Common myeloid progenitor, CD34-positive (primary cell): Measurements from ENCODE around the gene STAP2.
A peak's percentile ranks its signal among the peaks of the same experiment; 100 is the strongest.

ENCODE experiments used
- CTCF ChIA-PET: fragments of 350-600 bp; sonication (Branson Sonifier 250); formaldehyde crosslinking; loops from one replicate; lab custom pipeline; 2021; ENCODE audit warnings: antibody characterized with exemption; lab: Charles Lee
- POLR2A ChIA-PET: fragments of 350-600 bp; sonication (Branson Sonifier 250); formaldehyde crosslinking; loops from one replicate; lab custom pipeline; 2021; ENCODE audit warnings: antibody characterized with exemption; lab: Charles Lee
- DNase-seq, 3 donors: peaks; one replicate each; pipeline versions ENCODE4 v3.0.0 to v3.0.0-alpha.2; 2013
- H3K27ac ChIP-seq, 2 experiments: 1 replicate in 1 of 2; 2 replicates in 1 of 2; pipeline ENCODE4 v1.7.0; 2013; ENCODE audit warnings: inconsistent platforms in 2 of 2, low read length in 2 of 2, mild to moderate bottlenecking in 2 of 2, low read depth in 1 of 2, moderate library complexity in 1 of 2; ENCODE audit not compliant: severe bottlenecking in 2 of 2, insufficient read depth in 1 of 2, poor library complexity in 1 of 2
- H3K27me3 ChIP-seq, 5 experiments: replicated peaks in 2 of 5; 1 replicate in 3 of 5; 2 replicates in 2 of 5; pipeline versions ENCODE4 v1.6.1 to v1.7.0; 2013; ENCODE audit warnings: low read length in 4 of 5, mild to moderate bottlenecking in 2 of 5, moderate library complexity in 2 of 5, inconsistent platforms in 1 of 5; ENCODE audit not compliant: insufficient read depth in 5 of 5, control insufficient read depth in 4 of 5
- H3K36me3 ChIP-seq, 4 experiments: 1 replicate in 2 of 4; 2 replicates in 2 of 4; pipeline versions ENCODE4 v1.6.1 to v1.7.0; 2013; ENCODE audit warnings: low read length in 3 of 4, control low read depth in 1 of 4, mild to moderate bottlenecking in 1 of 4; ENCODE audit not compliant: control insufficient read depth in 4 of 4, insufficient read depth in 4 of 4
- H3K4me1 ChIP-seq, 4 experiments: 1 replicate in 3 of 4; 2 replicates in 1 of 4; pipeline versions ENCODE4 v1.6.1 to v1.7.1; 2013; ENCODE audit warnings: low read length in 3 of 4, mild to moderate bottlenecking in 3 of 4, control low read depth in 1 of 4, inconsistent platforms in 1 of 4, moderate library complexity in 1 of 4; ENCODE audit not compliant: control insufficient read depth in 4 of 4, insufficient read depth in 4 of 4; ENCODE audit errors: control extremely low read depth in 1 of 4
- H3K4me3 ChIP-seq, 7 experiments: 1 replicate in 4 of 7; 2 replicates in 3 of 7; pipeline versions ENCODE4 v1.5.1 to v1.7.0; 2013; ENCODE audit warnings: mild to moderate bottlenecking in 7 of 7, low read length in 6 of 7, moderate library complexity in 6 of 7, inconsistent platforms in 2 of 7, low read depth in 2 of 7, control low read depth in 1 of 7; ENCODE audit not compliant: insufficient read depth in 4 of 7, control insufficient read depth in 1 of 7; ENCODE audit errors: extremely low read depth in 1 of 7
- H3K9me3 ChIP-seq, 5 experiments: 1 replicate in 4 of 5; 2 replicates in 1 of 5; pipeline versions ENCODE4 v1.6.1 to v1.7.1; 2013; ENCODE audit warnings: low read length in 4 of 5, mild to moderate bottlenecking in 2 of 5, inconsistent platforms in 1 of 5, low read depth in 1 of 5, moderate library complexity in 1 of 5; ENCODE audit not compliant: control insufficient read depth in 4 of 5, insufficient read depth in 2 of 5; ENCODE audit errors: control extremely low read depth in 1 of 5
- WGBS: methylation state at CpG from one replicate; pipeline ENCODE4 v1.1.5; 2013; ENCODE audit not compliant: insufficient coverage; 5-methylcytosine and 5-hydroxymethylcytosine counted together

The STAP2 gene

DNA sequence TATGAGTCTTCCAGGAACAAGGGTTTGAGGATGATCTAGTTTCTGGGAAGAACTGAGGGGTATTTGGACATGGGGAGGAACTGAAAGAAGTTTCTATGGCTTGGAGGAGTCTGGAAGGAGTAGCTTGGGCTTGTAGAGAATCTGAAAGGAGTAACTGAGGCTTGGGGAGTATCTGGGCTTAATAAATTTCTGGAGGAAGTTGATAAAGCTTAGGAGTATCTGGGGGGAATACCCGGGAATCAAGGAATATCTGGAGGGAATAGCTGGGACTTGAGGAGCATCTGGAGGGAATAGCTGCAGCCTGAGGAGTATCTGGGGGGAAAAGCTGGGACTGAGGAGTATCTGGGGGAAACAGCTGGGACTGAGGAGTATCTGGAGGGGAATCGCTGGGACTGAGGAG, 18.2 kb downstream of the STAP2 start:
- ChIA-PET CTCF (interaction anchor here (1.5 to 4.6 kb wide), 6 partner anchors 8 to 73 kb away, joined by 4 to 18 read pairs (median 8); partner anchors contain the start of gene YJU2), POLR2A (no interaction called here)
- Histone ChIP-seq H3K4me3 (no peak overlapping the region), H3K4me1 (peaks cover 0 to 6% (median 1%) of the 10 kb centered on the region in 4 experiments), H3K9me3 (peaks cover 0 to 6% (median 0%) of the 10 kb centered on the region in 5 experiments), H3K27me3 (peaks cover 0 to 3% (median 0%) of the 10 kb centered on the region in 5 experiments), H3K27ac (no peak overlapping the region), H3K36me3 (no peaks in the 10 kb centered on the region)
- 100% methylated on average over 2 of the region's 2 CpGs for WGBS
- DNase-seq, result no peak

- no peaks in the 10 kb centered on the region for H3K27me3 ChIP-seq
- peaks cover 0 to 6% (median 0%) of the 10 kb centered on the region in 5 experiments for H3K9me3 ChIP-seq
- POLR2A ChIA-PET, result interaction anchor here (0.5 kb wide), 1 partner anchor 10 kb away, joined by 3 read pairs; no protein-coding TSS in a partner anchor
- DNase-seq, result peak in 2 of 3 donors; percentile 41 to 42
- H3K4me1 ChIP-seq, result peaks cover 0 to 6% (median 1%) of the 10 kb centered on the region in 4 experiments
- no peak overlapping the region for H3K27ac ChIP-seq
- H3K36me3 ChIP-seq, result no peaks in the 10 kb centered on the region
- CTCF ChIA-PET, result interaction anchor here (0.8 to 4.6 kb wide), 8 partner anchors 9 to 72 kb away, joined by 3 to 18 read pairs (median 4); partner anchors contain the start of gene YJU2
- 100% methylated on average over 2 of the region's 2 CpGs for WGBS
- no peak overlapping the region for H3K4me3 ChIP-seq
These were observed 19.4 kb downstream of the STAP2 start for GRCh38 chr19:4319067-4319718.

GRCh38 chr19:4318460-4318859, 20.2 kb downstream of the STAP2 start:
- ChIA-PET CTCF (interaction anchor here (2.2 to 4.6 kb wide), 2 partner anchors 12 to 34 kb away, joined by 13 to 18 read pairs; no protein-coding TSS in a partner anchor), POLR2A (interaction anchor here (0.5 kb wide), 1 partner anchor 10 kb away, joined by 3 read pairs; no protein-coding TSS in a partner anchor)
- Histone ChIP-seq H3K36me3 (no peaks in the 10 kb centered on the region), H3K9me3 (peaks cover 0 to 6% (median 0%) of the 10 kb centered on the region in 5 experiments), H3K27me3 (no peaks in the 10 kb centered on the region), H3K27ac (no peak overlapping the region), H3K4me1 (peaks cover 0 to 6% (median 1%) of the 10 kb centered on the region in 4 experiments), H3K4me3 (no peak overlapping the region)
- WGBS, result 97% methylated on average over 5 of the region's 7 CpGs
- DNase-seq, result no peak

DNA sequence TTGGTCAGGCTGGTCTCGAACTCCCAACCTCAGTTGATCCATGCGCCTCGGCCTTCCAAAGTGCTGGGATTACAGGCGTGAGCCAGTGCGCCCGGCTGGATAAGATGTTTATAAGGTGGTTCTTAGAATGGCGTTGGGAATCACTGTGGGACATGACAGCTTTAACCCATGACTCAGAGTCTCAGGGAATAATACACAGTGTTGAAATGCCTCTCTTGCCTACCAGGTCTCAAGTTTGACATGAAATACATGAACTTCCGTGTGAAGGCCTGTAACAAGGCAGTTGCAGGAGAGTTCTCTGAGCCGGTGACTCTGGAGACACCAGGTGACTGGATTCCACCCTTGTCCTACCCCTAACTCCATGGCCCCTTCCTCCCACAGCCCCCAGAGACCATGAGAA, 21.7 kb downstream of the STAP2 start:
- H3K4me3 ChIP-seq, result no peak overlapping the region
- H3K9me3 ChIP-seq, result peaks cover 0 to 6% (median 0%) of the 10 kb centered on the region in 5 experiments
- POLR2A ChIA-PET, result no interaction called here
- WGBS, result 95% methylated on average over 6 of the region's 9 CpGs
- CTCF ChIA-PET, result no interaction called here
- H3K27me3 ChIP-seq, result no peaks in the 10 kb centered on the region
- peaks cover 0 to 6% (median 1%) of the 10 kb centered on the region in 4 experiments for H3K4me1 ChIP-seq
- DNase-seq, result no peak
- no peak overlapping the region for H3K27ac ChIP-seq
- H3K36me3 ChIP-seq, result no peaks in the 10 kb centered on the region

DNA sequence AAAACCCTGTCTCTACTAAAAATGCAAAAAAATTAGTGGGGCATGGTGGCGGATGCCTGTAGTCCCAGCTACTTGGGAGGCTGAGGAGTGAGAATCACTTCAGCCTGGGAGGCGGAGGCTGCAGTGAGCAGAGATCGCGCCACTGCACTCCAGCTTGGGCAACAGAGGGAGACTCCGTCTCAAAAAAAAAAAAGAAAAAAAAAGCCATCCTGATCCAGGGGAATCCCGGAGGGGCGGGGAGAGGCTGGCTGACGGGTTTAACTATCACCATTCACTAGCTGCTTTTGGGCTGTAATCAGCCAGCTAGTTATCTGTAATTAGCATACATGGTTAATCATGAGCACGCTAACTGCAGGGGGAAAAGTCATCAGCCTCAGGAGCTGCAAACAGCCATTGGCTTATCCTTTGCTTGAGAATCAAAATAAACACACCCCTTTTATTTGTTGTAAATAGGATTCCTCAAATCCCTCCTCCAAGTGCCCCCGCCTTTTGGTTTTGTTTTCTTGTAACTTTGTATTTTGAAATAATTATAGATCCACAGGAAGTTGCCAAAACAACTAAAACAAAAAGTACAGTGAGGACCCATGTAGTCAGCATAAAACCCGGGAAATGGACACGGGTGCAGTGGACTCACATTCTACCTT, 24.7 kb downstream of the STAP2 start:
- Histone ChIP-seq H3K27ac (no peak overlapping the region), H3K4me3 (no peak overlapping the region), H3K36me3 (no peaks in the 10 kb centered on the region), H3K4me1 (peaks cover 0 to under 1% (median 0%) of the 10 kb centered on the region in 4 experiments), H3K27me3 (no peaks in the 10 kb centered on the region), H3K9me3 (no peaks in the 10 kb centered on the region)
- ChIA-PET CTCF (interaction anchor here (0.6 to 1.4 kb wide), 2 partner anchors 46 to 51 kb away, joined by 3 read pairs; no protein-coding TSS in a partner anchor), POLR2A (interaction anchor here (0.6 kb wide), 1 partner anchor 312 kb away, joined by 4 read pairs; no protein-coding TSS in a partner anchor)
- DNase-seq, result no peak
- WGBS, result 90% methylated on average over 6 of the region's 12 CpGs

GRCh38 chr19:4310247-4311121, 28.1 kb downstream of the STAP2 start:
- Histone ChIP-seq H3K4me3 (no peak overlapping the region), H3K27me3 (no peaks in the 10 kb centered on the region), H3K4me1 (no peaks in the 10 kb centered on the region), H3K9me3 (no peaks in the 10 kb centered on the region), H3K27ac (no peak overlapping the region), H3K36me3 (no peaks in the 10 kb centered on the region)
- CTCF ChIA-PET, result no interaction called here
- POLR2A ChIA-PET, result no interaction called here
- 96% methylated on average over 16 of the region's 22 CpGs for WGBS
- DNase-seq, result no peak
